IMR-90 (cell line): ENCODE results near the gene ATP12A. TPM values are rescaled to one million over a fixed set of nuclear protein-coding genes. Genes with fewer than 3 reads are reported as not detected.

ENCODE experiments used
- ATAC-seq: fragments of 200-7000 bp; cut with Tn5 transposase; 2 replicates; pipeline ENCODE4 v1.9.1; 2020; ENCODE audit warnings: low read depth, mild to moderate bottlenecking, moderate library complexity
- BruUV-seq: library from RNA; stranded (reverse); fragments of 400-500 nt; replicated peaks from 2 replicates; lab custom pipeline; 2021; lab: Mats Ljungman, UMichigan
- CTCF ChIA-PET: fragments of 300-600 bp; formaldehyde crosslinking; extraction: SDS; loops from one replicate; lab custom pipeline; 2021; ENCODE audit warnings: antibody characterized with exemption; lab: Yijun Ruan, JAX
- POLR2A ChIA-PET: fragments of 300-600 bp; sonication (Branson Sonifier 250); formaldehyde crosslinking; loops from one replicate; lab custom pipeline; 2022; ENCODE audit warnings: antibody characterized with exemption; ENCODE audit not compliant: unreplicated experiment; lab: Charles Lee
- DNase-seq: peaks from one replicate; pipeline ENCODE4 v3.0.0; 2013
- H2AFZ ChIP-seq: replicated peaks from 2 replicates; pipeline ENCODE3; 2013; ENCODE audit warnings: low read length, mild to moderate bottlenecking; ENCODE audit not compliant: poor library complexity
- H2AK5ac ChIP-seq: 2 replicates; pipeline ENCODE4 v1.6.1; 2013; ENCODE audit warnings: low read depth, low read length, inconsistent platforms
- H2AK9ac ChIP-seq: replicated peaks from 2 replicates; pipeline ENCODE3; 2013; ENCODE audit warnings: mild to moderate bottlenecking, low read depth, low read length, moderate library complexity; ENCODE audit not compliant: poor library complexity
- H2BK120ac ChIP-seq: 2 replicates; pipeline ENCODE4 v1.6.1; 2013; ENCODE audit warnings: low read depth, low read length, inconsistent platforms
- H2BK15ac ChIP-seq: 3 replicates; pipeline ENCODE4 v1.6.1; 2013; ENCODE audit warnings: low read depth, low read length, inconsistent platforms
- H2BK20ac ChIP-seq: 2 replicates; pipeline ENCODE4 v1.6.1; 2013; ENCODE audit warnings: low read depth, mild to moderate bottlenecking, inconsistent platforms, low read length, moderate library complexity
- H2BK5ac ChIP-seq: 2 replicates; pipeline ENCODE4 v1.6.1; 2013; ENCODE audit warnings: mild to moderate bottlenecking, low read depth, low read length, inconsistent platforms; ENCODE audit not compliant: poor library complexity, severe bottlenecking
- H3K14ac ChIP-seq: replicated peaks from 2 replicates; pipeline ENCODE4 v1.6.1; 2013; ENCODE audit warnings: low read depth, low read length, inconsistent platforms
- H3K18ac ChIP-seq: 2 replicates; pipeline ENCODE4 v1.6.1; 2013; ENCODE audit warnings: low read depth, low read length, control low read depth
- H3K23ac ChIP-seq: 2 replicates; pipeline ENCODE4 v1.6.1; 2013; ENCODE audit warnings: low read depth, low read length, inconsistent platforms
- H3K27ac ChIP-seq: 2 replicates; pipeline ENCODE4 v1.5.1; 2013; ENCODE audit warnings: mild to moderate bottlenecking, control low read depth, low read length; ENCODE audit not compliant: insufficient read depth
- H3K27me3 ChIP-seq: 2 replicates; pipeline ENCODE4 v1.6.1; 2013; ENCODE audit warnings: low read length; ENCODE audit not compliant: control insufficient read depth, insufficient read depth
- H3K36me3 ChIP-seq: 2 replicates; pipeline ENCODE4 v1.6.1; 2013; ENCODE audit warnings: low read length, mixed read lengths; ENCODE audit not compliant: control insufficient read depth, insufficient read depth
- H3K4ac ChIP-seq: 2 replicates; pipeline ENCODE4 v1.6.1; 2013; ENCODE audit warnings: low read depth, low read length, inconsistent platforms
- H3K4me1 ChIP-seq: 2 replicates; pipeline ENCODE4 v1.6.1; 2013; ENCODE audit warnings: low read length, mixed read lengths; ENCODE audit not compliant: control insufficient read depth, insufficient read depth
- H3K4me2 ChIP-seq: 2 replicates; pipeline ENCODE4 v1.6.1; 2013; ENCODE audit warnings: low read depth, mild to moderate bottlenecking, control low read depth, low read length, moderate library complexity
- H3K4me3 ChIP-seq: 2 replicates; pipeline ENCODE4 v1.5.1; 2013; ENCODE audit warnings: low read depth, mild to moderate bottlenecking, control low read depth, low read length, moderate library complexity; ENCODE audit not compliant: insufficient read depth
- H3K56ac ChIP-seq: 2 replicates; pipeline ENCODE4 v1.6.1; 2013; ENCODE audit warnings: low read length, inconsistent platforms; ENCODE audit not compliant: insufficient read depth; ENCODE audit errors: extremely low read depth
- H3K79me1 ChIP-seq, 2 experiments: 2 replicates each; pipeline ENCODE4 v1.6.1; 2013; ENCODE audit warnings: low read length in 2 of 2, inconsistent platforms in 1 of 2, low read depth in 1 of 2
- H3K9ac ChIP-seq: 2 replicates; pipeline ENCODE4 v1.6.1; 2013; ENCODE audit warnings: low read depth, low read length, control low read depth
- H3K9me1 ChIP-seq: 2 replicates; pipeline ENCODE4 v1.6.1; 2013; ENCODE audit warnings: low read length, inconsistent platforms; ENCODE audit not compliant: insufficient read depth
- H3K9me3 ChIP-seq: 2 replicates; pipeline ENCODE4 v1.6.1; 2013; ENCODE audit warnings: low read length; ENCODE audit not compliant: control insufficient read depth, insufficient read depth
- H4K20me1 ChIP-seq: 2 replicates; pipeline ENCODE4 v1.6.1; 2013; ENCODE audit warnings: low read length, inconsistent platforms; ENCODE audit not compliant: insufficient read depth
- H4K5ac ChIP-seq: 2 replicates; pipeline ENCODE4 v1.6.1; 2013; ENCODE audit warnings: mild to moderate bottlenecking, low read depth, low read length, control low read depth
- H4K8ac ChIP-seq, 2 experiments: 2 replicates each; pipeline ENCODE4 v1.6.1; 2013; ENCODE audit warnings: low read depth in 2 of 2, low read length in 2 of 2, control low read depth in 1 of 2, inconsistent platforms in 1 of 2
- H4K91ac ChIP-seq: 2 replicates; pipeline ENCODE4 v1.6.1; 2013; ENCODE audit warnings: low read depth, low read length, inconsistent platforms; ENCODE audit not compliant: insufficient read depth
- BHLHE40 ChIP-seq: fragments of 150-350 bp; IDR thresholded peaks from 2 replicates; pipeline ENCODE4 v1.6.1; 2016; ENCODE audit warnings: mild to moderate bottlenecking, low read depth, low read length
- CEBPB ChIP-seq: IDR thresholded peaks from 2 replicates; pipeline ENCODE4 v1.6.1; 2012; ENCODE audit warnings: low read depth, low read length, improper control_type of control experiment
- MAFK ChIP-seq: IDR thresholded peaks from 2 replicates; pipeline ENCODE4 v1.6.1; 2012; ENCODE audit warnings: low read depth, low read length, improper control_type of control experiment
- MAZ ChIP-seq: IDR thresholded peaks from 2 replicates; pipeline ENCODE4 v1.6.1; 2012; ENCODE audit warnings: low read depth, mild to moderate bottlenecking, low read length, improper control_type of control experiment, moderate library complexity, borderline replicate concordance
- POLR2A ChIP-seq: IDR thresholded peaks from 2 replicates; pipeline ENCODE4 v1.6.1; 2012; ENCODE audit warnings: mild to moderate bottlenecking, low read depth, low read length
- RCOR1 ChIP-seq: IDR thresholded peaks from 2 replicates; pipeline ENCODE4 v1.6.1; 2012; ENCODE audit warnings: mild to moderate bottlenecking, low read length, improper control_type of control experiment; ENCODE audit not compliant: insufficient replicate concordance
- RFX5 ChIP-seq: IDR thresholded peaks from 2 replicates; pipeline ENCODE4 v1.8.0; 2012; ENCODE audit warnings: low read depth, mild to moderate bottlenecking, low read length, moderate library complexity
- WGBS, 2 experiments: methylation state at CpG; one replicate each; pipeline versions ENCODE4 v1.1.5 to v1.1.7; 2013; ENCODE audit warnings: missing lambda C conversion rate in 2 of 2; ENCODE audit not compliant: insufficient read length in 1 of 2; ENCODE audit errors: extremely low coverage in 2 of 2; 5-methylcytosine and 5-hydroxymethylcytosine counted together
- dilution Hi-C: fragments of 300-500 bp; cut with HindIII; formaldehyde crosslinking; loops from one replicate; pipeline ENCODE4 v1.14.3; 2018; ENCODE audit warnings: low sequenced_read_pairs; ENCODE audit not compliant: unreplicated experiment
- in situ Hi-C: fragments of 300-500 bp; cut with MboI; formaldehyde crosslinking; loops from 3 replicates; pipeline ENCODE4 v1.14.3; 2019; ENCODE audit warnings: low sequenced_read_pairs, inconsistent platforms, mixed read lengths
- intact Hi-C: fragments of 100-400 bp; cut with micrococcal nuclease; formaldehyde crosslinking; loops from 2 replicates; pipeline ENCODE4 v1.10.0; 2022
- polyA plus RNA-seq, 3 experiments: library from polyadenylated mRNA; depleted of rRNA; stranded (reverse); fragments of >200 nt; gene quantifications; 2 replicates each; pipeline ENCODE4 v1.2.3, GENCODE V29; 2012; ENCODE audit warnings: low replicate concordance in 1 of 3
- total RNA-seq: library from RNA; depleted of rRNA; stranded (reverse); fragments of >200 nt; gene quantifications from 2 replicates; pipeline ENCODE4 v1.2.3, GENCODE V29; 2012
- TF ChIP-seq, protein P1 (sequence below): fragments of 150-350 bp; IDR thresholded peaks from 2 replicates; pipeline ENCODE4 v1.6.1; 2016; ENCODE audit warnings: low read depth, mild to moderate bottlenecking, low read length, moderate library complexity, borderline replicate concordance

Gene ATP12A
- total and polyA plus RNA-seq, 2 of the 4 experiments (the other 2 are of a cell fraction), result not detected

DNA sequence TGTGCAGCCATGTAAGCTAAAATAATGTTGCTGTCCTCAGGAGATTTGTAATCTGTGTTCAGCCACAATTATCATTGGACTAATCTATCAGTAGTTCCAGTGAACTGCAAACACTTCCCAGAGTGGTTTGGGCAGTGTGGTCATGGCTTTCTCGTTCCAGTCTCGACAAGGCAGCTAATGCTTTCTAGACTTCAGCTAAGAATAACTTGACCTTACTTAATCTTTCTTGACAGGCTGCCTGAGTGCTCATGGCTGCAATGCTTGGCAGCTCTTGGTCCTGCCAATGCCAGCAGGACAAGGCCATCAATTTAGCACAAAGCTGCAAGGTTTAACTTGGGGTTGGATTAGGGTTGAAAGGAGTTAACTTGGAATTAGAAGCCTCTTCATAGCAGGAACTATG, 32.8 kb downstream of the ATP12A start:
- Histone ChIP-seq H4K91ac (no peak overlapping the region), H3K56ac (no peak overlapping the region), H3K79me1 (no peaks in the 10 kb centered on the region), H4K20me1 (no peaks in the 10 kb centered on the region), H4K8ac (no peak overlapping the region), H2BK120ac (no peak overlapping the region), H3K4me3 (no peak overlapping the region), H3K9me3 (no peaks in the 10 kb centered on the region), H2AK9ac (no peak overlapping the region), H3K9ac (no peak overlapping the region), H3K23ac (no peak overlapping the region), H3K4me2 (no peak overlapping the region), H4K5ac (no peak overlapping the region), H2AK5ac (no peak overlapping the region), H2BK5ac (no peak overlapping the region), H3K9me1 (no peaks in the 10 kb centered on the region), H3K27me3 (peaks cover 2% of the 10 kb centered on the region; the same call in 1 of the 2 replicates), H2AFZ (no peak overlapping the region), H3K18ac (no peak overlapping the region), H3K36me3 (no peaks in the 10 kb centered on the region), H2BK15ac (no peak overlapping the region), H3K4me1 (no peaks in the 10 kb centered on the region), H3K4ac (no peak overlapping the region), H3K27ac (no peak overlapping the region), H3K14ac (no peak overlapping the region), H2BK20ac (no peak overlapping the region)
- in situ Hi-C loops (no loop called here), intact Hi-C loops (no loop called here), dilution Hi-C loops (no loop called here)
- ATAC-seq (no peak), DNase-seq (no peak)
- POLR2A ChIA-PET, result no interaction called here
- CTCF ChIA-PET, result no interaction called here
- no CpG with 5 or more reads among the region's 2 CpGs for WGBS, 2 experiments
- TF ChIP-seq BHLHE40, result no peak
- TF ChIP-seq MAZ, result no peak
- no peak for TF ChIP-seq CEBPB
- TF ChIP-seq, protein P1, sequence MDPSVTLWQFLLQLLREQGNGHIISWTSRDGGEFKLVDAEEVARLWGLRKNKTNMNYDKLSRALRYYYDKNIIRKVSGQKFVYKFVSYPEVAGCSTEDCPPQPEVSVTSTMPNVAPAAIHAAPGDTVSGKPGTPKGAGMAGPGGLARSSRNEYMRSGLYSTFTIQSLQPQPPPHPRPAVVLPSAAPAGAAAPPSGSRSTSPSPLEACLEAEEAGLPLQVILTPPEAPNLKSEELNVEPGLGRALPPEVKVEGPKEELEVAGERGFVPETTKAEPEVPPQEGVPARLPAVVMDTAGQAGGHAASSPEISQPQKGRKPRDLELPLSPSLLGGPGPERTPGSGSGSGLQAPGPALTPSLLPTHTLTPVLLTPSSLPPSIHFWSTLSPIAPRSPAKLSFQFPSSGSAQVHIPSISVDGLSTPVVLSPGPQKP, result no peak
- TF ChIP-seq RCOR1, result no peak
- no peak for TF ChIP-seq RFX5
- TF ChIP-seq POLR2A, result no peak
- no peak for TF ChIP-seq MAFK
- BruUV-seq, result no TSS peak
